ENCODE measurements around the gene ANKMY1.

Gene ANKMY1

DNA sequence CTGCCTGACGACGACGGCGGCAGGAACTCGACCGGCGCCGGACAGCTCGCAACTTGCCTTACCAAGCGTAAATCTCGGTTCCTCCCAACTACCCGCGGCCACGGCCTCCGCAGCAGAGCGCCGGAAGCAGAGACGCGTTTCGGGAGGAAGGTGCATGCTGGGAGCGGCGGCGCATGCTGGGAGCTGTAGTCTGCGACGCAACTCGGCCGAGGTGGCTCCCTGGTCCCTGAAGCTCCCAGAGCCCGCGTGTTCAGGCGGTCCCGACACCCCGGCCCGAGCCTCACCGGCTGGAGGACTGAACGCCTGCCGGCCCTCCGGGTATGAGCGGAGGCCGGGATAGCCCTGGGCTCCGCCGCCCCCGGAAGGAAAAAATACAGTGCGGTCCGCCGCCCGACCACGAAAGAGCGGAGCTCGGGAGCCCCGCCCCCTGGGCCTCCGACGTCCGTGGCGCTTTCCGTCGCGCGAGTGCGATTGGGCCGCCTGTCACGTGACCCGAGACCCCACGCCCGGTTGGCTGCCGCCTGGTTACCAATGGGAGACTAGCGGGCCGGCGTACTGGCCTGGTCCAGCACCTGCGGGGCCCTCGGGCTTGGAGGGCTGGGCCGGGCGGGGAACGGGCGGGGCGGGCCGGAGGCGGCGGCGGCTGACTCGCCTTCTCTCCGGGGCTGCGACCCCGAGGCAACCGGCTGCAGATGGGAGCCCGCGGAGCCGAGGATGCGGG lies 28.6 kb upstream of the ANKMY1 start, which contains the start of gene CAPN10:
Gene CAPN10 (plus strand): TSS at position 537 of the 721 bp plus-strand sequence. CDS start 178 bp downstream, at position 715.
- Histone ChIP-seq H3K4me1 (peaks cover 18% of the 10 kb centered on the region), H3K4me2 (ENCODE audit: low read length) (peak within 1 kb of the TSS; percentile 75)

GRCh38 chr2:240585681-240586197 lies 28.0 kb upstream of the ANKMY1 start:
- H3K4me2 ChIP-seq (ENCODE audit: low read length): peak overlapping the region; percentile 75
- H3K27ac ChIP-seq: peak overlapping the region; percentile 81
- H3K79me2 ChIP-seq: peaks cover 51% of the 10 kb centered on the region
- peak overlapping the region; percentile 84 for H2AFZ ChIP-seq
- H3K27me3 ChIP-seq (ENCODE audit: control insufficient read depth, insufficient read depth, low read length): no peaks in the 10 kb centered on the region
- peak overlapping the region; percentile 83 for H3K4me3 ChIP-seq (ENCODE audit: low read depth, low read length)
- TF ChIP-seq, protein P1, sequence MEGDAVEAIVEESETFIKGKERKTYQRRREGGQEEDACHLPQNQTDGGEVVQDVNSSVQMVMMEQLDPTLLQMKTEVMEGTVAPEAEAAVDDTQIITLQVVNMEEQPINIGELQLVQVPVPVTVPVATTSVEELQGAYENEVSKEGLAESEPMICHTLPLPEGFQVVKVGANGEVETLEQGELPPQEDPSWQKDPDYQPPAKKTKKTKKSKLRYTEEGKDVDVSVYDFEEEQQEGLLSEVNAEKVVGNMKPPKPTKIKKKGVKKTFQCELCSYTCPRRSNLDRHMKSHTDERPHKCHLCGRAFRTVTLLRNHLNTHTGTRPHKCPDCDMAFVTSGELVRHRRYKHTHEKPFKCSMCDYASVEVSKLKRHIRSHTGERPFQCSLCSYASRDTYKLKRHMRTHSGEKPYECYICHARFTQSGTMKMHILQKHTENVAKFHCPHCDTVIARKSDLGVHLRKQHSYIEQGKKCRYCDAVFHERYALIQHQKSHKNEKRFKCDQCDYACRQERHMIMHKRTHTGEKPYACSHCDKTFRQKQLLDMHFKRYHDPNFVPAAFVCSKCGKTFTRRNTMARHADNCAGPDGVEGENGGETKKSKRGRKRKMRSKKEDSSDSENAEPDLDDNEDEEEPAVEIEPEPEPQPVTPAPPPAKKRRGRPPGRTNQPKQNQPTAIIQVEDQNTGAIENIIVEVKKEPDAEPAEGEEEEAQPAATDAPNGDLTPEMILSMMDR (IDR thresholded peaks at IDR 0.05): no peak
- peaks cover 18% of the 10 kb centered on the region for H3K4me1 ChIP-seq
- H3K36me3 ChIP-seq (ENCODE audit: control insufficient read depth, insufficient read depth, low read length): no peaks in the 10 kb centered on the region
- no peaks in the 10 kb centered on the region for H3K9me3 ChIP-seq (ENCODE audit: control insufficient read depth, low read length)
- H3K9ac ChIP-seq: peak overlapping the region; percentile 62

More for the DNA sequence above, 28.6 kb upstream of the ANKMY1 start, which contains the start of gene CAPN10:
- Histone ChIP-seq H3K4me3 (ENCODE audit: low read depth, low read length) (peak within 1 kb of the TSS; percentile 83), H3K36me3 (ENCODE audit: control insufficient read depth, insufficient read depth, low read length) (no peaks in the 10 kb centered on the region), H2AFZ (peak within 1 kb of the TSS; percentile 84), H3K9ac (peak within 1 kb of the TSS; percentile 62), H3K27ac (peak within 1 kb of the TSS; percentile 81), H3K9me3 (ENCODE audit: control insufficient read depth, low read length) (no peaks in the 10 kb centered on the region), H3K79me2 (peaks cover 52% of the 10 kb centered on the region), H3K27me3 (ENCODE audit: control insufficient read depth, insufficient read depth, low read length) (no peaks in the 10 kb centered on the region)
- TF ChIP-seq, protein P1 (IDR thresholded peaks at IDR 0.05): no peak

GRCh38 chr2:240585101-240585500 lies 27.3 kb upstream of the ANKMY1 start:
- peak overlapping the region; percentile 75 for H3K4me2 ChIP-seq (ENCODE audit: low read length)
- H3K79me2 ChIP-seq: peaks cover 57% of the 10 kb centered on the region
- H3K9me3 ChIP-seq (ENCODE audit: control insufficient read depth, low read length): no peaks in the 10 kb centered on the region
- peaks cover 18% of the 10 kb centered on the region for H3K4me1 ChIP-seq
- H2AFZ ChIP-seq: no peak overlapping the region
- H3K27ac ChIP-seq: no peak overlapping the region
- TF ChIP-seq, protein P1 (IDR thresholded peaks at IDR 0.05): no peak
- H3K4me3 ChIP-seq (ENCODE audit: low read depth, low read length): peak overlapping the region; percentile 83
- no peak overlapping the region for H3K9ac ChIP-seq
- no peaks in the 10 kb centered on the region for H3K36me3 ChIP-seq (ENCODE audit: control insufficient read depth, insufficient read depth, low read length)
- H3K27me3 ChIP-seq (ENCODE audit: control insufficient read depth, insufficient read depth, low read length): no peaks in the 10 kb centered on the region

- Histone ChIP-seq H3K4me3 (ENCODE audit: low read depth, low read length) (no peak overlapping the region), H3K9me3 (ENCODE audit: control insufficient read depth, low read length) (no peaks in the 10 kb centered on the region), H3K4me1 (peaks cover 18% of the 10 kb centered on the region), H3K27me3 (ENCODE audit: control insufficient read depth, insufficient read depth, low read length) (no peaks in the 10 kb centered on the region), H3K79me2 (peaks cover 61% of the 10 kb centered on the region), H3K36me3 (ENCODE audit: control insufficient read depth, insufficient read depth, low read length) (no peaks in the 10 kb centered on the region), H3K4me2 (ENCODE audit: low read length) (peak overlapping the region; percentile 75), H3K27ac (no peak overlapping the region), H2AFZ (no peak overlapping the region), H3K9ac (no peak overlapping the region)
- TF ChIP-seq, protein P1 (IDR thresholded peaks at IDR 0.05): no peak
Measured at GRCh38 chr2:240584486-240585031, 26.8 kb upstream of the ANKMY1 start.

All from parathyroid adenoma (tissue), 2 donors.